Activated CD4-positive, alpha-beta T cell treated with anti-CD3 and anti-CD28 coated beads, Interleukin-2, Interleukin-4, amounts not matched to agents 100 ng/mL and 50 ng/mL, durations not matched to agents 16 hours and 8 hours (primary cell): ENCODE measurements around the gene BMPR1B.

Experiments used
- DNase-seq: peaks from one replicate; pipeline ENCODE4 v3.0.0-alpha.2; 2020; ENCODE audit warnings: low spot score

BMPR1B gene

DNA sequence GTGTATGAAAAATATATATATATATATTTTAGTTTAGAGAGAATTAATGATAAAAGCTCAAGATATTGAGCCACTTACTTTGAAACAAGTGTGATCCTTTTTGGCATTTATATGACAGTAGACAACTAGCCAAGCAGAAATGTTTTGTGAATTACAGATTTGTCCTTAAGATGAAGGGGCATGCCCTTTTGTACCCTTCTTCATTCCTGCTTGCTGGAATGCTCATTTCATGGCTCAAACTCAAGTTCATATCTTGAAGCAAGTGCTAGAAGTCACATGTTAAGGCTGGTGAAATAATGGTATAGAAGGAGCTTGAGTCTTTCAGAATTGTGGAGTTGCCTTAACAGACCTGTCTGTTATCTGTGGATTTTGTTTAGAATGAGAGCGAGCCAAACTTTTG is 203.0 kb downstream of the BMPR1B start:
- no peak for DNase-seq

DNA sequence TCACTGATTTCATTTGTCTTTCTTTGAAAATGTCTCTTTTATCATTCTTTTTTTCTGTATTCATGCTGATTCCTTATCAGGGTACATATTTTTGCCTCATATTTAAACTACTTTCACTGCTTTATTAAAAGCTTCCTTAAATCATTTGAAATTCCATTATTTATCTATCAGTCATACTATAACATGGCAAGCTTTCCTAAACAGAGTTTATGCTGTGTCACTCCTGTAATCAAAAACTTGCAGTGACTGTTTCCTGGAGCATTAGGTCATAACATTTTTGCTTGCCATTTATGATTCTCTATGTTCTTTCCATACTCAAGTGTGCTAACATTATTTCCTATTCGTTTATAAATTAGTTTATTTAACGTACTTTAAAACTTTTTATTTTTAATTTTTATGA is 203.7 kb downstream of the BMPR1B start:
- no peak for DNase-seq

DNA sequence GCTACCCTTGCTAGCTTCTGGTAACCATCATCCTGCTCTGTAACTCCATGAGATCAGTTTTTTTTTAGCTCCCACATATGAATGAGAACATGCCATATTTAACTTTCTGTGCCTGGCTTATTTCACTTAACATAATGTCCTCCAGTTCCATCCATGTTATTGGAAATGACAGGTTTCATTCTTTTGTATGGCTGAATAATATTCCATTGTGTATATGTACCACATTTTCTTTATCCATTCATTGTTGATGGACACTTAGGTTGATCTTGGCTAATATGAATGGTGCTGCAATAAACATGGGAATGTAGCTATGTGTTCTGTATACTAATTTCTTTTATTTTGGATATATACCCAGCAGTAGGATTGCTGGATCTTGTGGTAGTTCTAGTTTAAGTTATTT is 204.7 kb downstream of the BMPR1B start:
- no peak for DNase-seq

DNA sequence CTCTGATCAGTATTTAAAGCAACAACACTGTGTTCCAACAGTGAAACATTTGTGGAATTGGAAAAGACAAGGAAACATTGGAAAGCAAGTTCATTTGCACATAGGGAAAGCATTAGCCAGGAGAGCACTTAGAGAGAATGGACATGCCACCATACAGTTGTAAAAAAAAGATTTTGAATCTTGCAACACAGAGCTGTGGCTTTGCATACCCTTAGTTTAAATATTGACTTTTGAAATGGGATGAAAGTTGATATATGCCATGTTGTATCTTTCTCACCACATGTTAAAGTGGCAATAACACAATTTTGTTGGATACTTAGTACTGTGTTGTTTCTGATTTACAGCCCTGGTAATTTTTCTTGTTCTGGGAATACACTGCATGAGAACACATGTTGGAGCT is 208.1 kb downstream of the BMPR1B start:
- no peak for DNase-seq

DNA sequence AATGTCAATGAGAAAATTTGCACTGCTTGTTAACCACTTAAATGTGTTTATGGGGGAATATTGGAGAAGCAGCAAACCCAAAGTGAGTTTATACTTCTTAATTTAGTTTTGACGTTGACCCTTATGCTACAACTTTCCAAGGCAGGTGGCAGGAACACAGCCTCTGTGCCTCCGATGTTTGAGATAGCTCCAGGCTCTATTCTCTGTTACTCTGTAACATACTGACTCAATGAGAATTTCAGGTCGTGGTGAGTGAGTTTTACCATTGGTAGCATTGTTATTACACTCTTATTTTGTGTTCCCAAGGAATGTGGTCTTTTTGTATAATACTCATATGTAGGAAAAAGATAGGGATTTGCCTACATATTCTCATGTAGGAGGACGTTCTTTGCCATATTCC is 210.7 kb downstream of the BMPR1B start:
- DNase-seq: no peak

DNA sequence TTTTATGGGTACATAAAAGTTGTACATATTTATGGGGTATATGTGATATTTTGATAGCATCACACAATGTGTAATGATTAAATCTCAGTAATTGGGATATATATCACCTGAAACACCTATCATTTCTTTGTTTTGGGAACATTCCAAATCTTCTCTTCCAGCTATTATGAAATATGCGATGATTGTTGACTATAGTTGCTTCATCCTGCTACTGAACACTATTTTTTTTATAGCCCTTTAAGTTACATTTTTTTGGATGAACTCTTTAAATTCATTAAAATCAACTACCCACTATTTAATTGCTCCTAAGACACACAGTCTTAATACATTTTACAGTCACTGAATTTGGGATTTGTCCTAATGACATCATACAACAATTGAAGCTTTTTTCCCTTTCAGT is 212.9 kb downstream of the BMPR1B start:
- DNase-seq: no peak

DNA sequence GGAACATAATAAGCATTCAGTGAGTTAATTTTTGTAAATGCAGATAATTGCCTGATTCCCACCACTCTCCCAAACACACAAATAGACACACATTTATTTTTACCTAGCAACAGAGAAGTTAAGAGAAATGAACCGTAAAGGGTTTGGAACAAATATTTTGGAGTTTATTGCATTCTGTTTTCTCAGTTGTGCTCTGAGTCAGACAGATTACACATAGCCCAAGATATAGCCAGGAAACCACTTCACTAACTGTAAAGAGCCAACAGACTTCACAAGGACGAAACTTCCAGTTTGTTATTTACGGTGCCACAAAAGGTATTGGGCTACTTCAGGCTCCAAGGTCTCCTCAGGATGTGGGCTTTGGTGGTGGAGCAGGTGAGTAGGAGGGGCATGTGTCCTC is 217.0 kb downstream of the BMPR1B start:
- no peak for DNase-seq

DNA sequence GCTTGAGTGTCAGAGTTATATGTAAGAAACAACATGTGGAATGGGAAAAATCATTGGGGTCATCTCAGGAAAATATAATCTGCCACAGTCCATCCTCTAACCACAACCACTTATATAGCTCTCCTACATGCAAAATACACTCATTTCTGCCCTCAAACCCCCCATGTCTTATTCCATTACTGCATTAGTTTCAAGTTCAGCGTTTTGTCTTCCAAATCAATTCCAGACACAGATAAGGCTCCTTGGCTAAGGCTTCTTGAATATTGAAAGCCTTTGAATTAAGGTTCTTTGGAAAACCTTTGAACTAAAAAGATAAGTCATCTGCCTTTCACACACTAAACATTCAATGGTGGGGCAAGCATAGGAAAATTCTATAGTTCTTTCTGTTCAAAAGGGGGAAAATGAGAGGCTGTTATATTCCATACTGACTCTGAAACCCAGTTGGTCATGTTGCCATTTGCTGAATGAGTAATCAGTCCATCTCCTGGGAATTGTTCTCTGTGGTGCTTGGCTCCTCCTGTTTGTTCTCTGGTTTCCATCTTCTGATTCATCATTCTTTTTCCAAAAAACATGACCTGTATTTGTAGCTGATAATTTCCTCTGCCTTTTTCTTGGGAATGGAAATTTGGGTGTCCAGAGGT is 218.7 kb downstream of the BMPR1B start:
- no peak for DNase-seq

DNA sequence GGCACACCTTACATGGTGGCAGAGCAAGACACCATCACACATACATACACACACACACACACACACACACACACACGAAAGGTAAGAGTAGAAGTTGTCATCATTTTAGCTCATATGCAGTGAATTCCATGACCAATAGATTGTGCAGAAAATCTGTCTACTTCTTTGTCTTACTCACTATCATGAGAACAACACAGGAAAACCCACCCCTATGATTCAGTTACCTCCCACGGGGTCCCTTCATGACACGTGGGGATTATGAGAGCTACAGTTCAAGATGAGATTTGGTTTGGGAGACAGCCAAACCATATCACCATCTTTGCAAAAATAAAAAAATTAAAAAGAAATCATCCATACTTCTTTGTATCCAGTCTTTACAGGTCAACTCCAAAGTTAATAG is 221.1 kb downstream of the BMPR1B start:
- no peak for DNase-seq

DNA sequence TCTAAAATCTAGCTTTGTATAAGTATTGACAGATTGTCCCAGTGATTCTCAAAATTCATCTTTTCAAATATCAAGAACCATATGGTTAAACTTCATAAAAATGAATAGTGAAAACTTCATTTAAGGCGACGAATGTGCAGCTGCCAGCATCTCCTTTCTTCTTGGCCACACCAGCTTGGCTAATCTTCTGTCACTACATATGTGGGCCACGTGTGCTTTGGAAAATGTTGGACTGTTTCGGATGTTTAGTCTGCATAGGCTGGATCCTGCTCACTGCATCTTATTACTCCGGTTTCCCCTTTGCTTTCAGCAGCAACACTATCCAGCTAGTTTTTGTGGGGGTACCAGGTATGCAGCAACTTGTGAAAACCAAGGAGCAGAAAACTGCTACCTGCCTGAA is 221.9 kb downstream of the BMPR1B start:
- no peak for DNase-seq

DNA sequence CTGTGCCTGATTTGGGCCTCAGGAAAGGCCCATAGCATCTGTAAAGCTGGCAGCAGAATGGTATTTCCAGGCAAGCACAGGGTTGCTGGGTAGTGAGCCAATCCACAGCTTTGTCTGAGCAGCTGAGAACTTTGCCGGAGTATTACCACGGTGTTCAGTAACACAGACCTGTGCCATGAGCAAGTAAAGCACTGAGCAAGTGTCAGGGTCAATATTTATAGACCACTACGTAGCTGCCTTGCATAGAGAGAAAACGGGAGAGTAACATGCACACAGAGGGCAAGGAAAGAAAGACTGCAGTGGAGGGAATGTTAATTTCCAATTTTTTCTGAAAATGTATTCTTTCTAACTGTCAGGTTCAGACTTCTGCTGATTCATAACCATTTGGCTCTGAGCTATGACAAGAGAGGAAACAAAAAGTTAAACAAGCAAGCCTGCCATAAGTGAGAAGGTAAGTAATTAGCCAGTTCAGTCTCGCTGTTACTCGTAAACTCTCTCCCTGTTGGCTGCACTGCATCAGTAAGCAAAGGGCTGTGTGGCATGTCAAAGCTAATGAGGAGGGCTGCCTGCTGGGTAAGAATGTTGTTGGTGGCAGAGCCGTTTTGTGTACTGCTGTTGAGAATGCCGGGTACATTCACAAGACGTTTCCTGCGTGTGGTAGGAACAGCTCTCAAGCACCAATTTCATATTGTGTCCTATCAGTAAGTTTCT is 238.1 kb downstream of the BMPR1B start:
- DNase-seq: no peak

DNA sequence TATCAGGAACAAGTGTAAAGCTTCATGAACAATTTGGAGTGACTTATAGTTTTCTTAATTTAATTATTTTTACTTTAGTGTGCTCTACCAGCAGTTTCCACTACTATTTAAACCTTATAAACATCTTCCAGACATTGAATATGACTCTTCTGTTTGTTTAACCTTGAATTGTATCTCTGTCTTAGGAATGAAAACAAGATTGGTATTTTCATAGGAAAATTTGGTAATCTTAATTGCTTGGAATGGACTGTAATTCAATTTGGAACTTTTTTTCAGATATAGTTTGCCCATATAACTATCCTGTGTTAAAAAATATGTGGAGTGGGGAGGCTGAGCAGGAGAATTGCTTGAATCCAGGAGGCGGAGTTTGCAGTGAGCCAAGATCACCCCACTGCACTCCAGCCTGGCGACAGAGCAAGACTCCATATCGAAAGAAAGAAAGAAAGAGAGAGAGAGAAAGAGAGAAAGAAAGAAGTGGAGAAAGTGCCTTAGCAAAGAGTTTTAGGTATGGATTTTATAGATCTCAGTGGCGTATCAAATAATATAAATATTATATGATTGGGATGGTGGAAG is 242.4 kb downstream of the BMPR1B start:
- DNase-seq: no peak

DNA sequence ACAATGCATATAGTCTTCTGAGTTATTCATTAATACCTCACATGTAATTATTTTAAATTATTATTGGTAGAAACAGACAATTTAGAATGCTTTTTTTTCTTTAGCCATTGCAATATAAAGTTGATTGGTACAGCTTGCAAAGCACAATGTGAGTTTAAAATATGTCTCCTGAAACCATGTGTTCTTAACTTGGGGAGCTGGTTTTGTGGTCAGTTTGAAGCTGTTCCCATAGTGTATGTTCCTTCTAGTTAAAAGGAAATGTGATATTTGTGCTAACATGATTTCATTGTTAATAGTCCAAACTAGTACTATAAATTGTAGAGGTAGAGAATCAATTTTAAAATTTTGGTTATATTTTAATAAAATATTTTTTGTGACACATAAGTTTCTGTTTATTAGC is 247.2 kb downstream of the BMPR1B start:
- no peak for DNase-seq

DNA sequence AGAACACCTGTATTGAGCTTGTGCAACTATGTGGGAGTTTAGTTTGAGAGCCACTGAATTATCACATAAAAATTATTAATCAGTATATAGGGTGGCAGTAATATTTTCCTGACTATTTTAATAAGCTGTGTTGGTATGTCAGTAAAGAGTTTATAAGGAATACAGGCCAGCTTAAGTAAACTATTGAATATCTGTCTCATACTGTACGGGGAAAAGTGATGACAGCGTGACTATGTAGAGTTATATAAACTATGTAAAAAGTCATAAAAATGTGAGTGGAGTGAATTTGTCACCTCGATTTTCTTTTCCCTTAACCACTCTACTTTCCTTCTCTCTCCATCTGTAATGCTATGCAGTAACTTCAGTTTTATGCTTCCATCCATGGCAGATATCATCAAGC is 250.2 kb downstream of the BMPR1B start:
- no peak for DNase-seq

DNA sequence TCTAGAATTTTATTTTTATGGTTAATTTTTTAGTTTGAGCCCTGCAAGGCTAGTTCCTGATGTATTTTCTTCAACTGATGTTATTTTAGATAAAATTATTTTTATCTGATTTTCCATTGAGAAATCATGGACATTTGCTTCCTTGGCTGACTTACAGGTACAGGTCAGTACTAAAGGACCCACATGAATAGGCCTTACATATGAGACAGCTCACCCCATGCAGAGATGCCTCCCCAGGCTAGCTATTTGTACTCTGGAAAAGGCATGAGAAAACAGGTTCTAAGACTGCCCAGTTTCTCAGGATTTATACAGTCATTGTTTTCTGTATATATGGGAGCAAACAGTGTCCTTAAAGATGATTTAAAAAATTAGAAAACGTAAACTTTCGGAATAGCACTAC is 255.5 kb downstream of the BMPR1B start:
- DNase-seq: no peak

DNA sequence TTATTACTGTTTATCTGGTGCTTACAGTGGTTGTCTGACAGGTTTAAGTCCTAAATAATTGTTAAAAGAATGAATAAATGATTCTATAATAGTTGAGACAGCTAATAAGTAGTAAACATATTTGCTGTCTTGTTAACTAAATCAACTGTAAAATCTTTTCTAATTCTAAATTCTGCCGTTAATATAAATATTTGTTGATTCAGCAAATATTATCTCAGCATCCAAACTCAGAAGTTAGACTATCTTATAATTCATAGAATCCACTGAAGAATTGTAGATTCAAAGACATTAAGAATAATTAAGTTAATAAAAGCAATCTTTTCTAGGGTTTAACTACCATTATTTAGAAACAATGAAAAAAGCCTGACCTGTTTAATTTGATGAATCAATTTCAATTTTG is 256.3 kb downstream of the BMPR1B start:
- no peak for DNase-seq

DNA sequence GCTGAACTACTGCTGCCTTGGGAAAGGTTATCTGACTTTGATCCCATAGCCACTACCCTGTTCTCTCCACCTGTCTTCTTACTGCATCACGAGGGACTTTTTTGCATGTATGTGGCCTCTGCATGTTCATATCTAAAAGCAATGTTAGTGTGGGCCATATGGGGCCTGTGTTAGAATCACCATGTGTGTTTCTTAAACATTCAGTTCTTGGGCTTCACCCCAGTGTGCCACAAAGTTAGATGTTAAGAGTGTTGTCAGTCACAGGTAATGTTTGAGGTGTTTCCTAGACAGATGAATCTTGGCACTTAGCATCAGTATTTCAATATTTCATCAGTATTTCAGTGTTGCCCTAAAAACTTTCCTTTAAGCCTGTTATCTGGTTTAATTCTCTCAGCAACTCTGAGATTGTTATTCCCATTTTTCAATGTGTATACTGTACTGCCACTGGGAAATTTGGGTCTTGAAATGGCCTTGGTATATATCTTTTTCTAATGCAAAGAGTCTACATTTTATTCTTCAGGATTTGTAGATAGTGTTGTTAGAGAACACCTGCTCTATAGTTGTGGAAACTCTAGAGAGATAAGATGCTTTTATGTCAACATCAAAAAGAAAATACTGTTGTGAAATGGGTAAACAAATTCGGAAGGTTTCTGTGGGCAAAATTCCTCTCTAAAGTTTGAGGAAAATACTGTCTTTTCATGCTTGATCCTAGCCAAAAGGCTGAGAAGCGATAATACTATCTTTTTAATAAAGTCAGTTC is 259.7 kb downstream of the BMPR1B start:
- DNase-seq: no peak

DNA sequence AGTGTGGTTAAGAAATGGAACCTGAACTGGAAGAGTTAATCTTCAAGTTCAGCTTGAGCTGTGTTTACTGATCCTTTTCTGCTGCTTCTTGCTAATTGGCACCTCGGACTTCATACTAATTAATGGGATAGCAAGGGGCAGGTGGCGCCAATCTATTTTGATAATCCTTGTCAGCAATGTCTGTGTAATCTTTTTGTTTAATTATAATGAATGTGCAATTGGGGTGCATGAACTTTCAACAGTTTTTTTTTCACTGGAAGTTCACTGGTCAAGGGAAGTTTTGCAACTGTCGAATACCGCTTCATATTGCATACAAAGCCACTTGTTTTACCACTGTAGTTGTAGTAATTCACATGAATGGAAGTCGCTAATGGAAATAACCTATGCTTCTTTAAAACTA is 261.0 kb downstream of the BMPR1B start:
- no peak for DNase-seq

DNA sequence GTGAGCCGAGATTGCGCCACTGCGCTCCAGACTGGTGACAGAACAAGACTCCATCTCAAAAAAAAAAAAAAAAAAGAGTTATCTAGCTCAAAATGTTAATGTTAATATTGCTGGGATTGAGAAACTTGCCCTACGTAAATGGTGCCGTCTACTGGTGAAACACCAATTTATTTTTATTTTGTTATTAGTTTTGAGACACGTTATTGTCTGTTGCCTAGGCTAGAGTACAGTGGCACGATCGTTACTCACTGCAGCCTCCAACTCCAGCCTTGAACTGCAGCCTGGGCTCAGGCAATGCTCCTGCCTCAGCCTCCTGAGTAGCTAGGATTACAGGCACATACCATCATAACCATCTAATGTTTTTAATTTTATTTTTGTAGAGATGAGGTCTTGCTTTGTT is 262.8 kb downstream of the BMPR1B start:
- DNase-seq: no peak

DNA sequence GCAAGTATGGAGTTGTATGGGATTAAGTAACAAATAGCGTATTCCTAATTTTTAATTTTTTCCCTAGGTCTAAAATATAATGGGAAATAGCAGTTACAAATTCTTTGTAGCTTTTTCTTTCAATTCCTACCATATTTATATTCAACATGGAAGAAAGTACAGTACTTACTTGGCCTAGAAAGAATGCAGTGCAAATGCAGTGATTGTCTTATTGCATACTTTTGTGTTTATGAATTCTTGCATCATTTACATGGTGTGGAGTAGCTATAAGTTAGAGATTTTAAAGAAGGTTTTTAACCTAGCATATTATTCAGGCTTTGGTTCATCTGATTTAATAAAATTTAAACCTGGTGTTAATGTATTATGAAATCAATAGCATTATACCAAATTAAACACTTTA is 263.3 kb downstream of the BMPR1B start:
- no peak for DNase-seq

DNA sequence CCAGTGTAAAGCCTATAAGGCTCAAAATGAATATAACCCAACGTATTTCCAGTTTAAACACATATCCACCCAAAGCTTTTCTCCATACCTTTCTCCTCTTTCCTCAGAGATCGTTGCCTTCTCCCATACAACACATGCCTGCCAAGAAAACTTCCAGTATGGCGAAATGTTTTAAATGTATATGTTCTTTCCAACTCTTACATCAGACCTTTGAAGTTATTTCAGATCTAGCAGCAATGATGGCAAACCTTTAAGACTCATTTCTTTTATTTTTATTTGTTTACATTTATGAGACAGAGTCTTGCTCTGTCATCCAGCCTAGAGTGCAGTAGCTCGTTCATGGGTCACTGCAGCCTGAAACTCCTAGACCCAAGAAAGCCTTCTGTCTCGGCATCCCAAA is 265.4 kb downstream of the BMPR1B start:
- DNase-seq: no peak

DNA sequence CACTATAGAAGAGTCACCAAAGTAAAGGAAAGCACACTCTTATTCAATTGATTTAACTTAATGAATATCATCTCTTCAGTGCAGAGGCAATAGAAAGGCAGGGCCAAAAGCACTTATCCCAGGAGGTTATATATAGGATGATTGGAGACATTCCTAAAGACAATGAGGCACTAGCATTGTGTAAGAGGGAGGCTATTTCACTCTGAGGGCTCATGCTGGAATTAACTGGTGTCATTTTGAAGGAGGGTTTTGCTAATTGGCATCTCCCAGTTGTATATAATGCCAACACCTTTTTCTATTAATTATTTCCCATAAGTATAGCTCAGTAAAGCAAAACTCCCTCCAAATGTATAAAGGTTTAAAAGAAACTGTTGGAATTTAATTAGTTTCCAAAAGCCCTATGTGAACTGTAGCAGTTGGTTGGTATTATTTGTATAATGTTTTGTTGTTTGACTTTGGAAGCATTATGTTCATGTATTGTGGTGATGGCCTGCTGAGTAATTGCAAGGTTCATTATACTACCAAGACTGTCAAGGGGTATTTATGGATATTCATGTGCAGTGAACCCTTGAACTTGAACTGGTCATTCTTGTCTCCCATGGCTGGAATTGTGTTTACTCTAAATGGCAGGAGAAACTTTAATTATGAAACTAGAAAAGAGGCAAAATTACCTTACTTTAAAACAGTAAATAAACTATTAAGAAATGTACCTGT is 270.3 kb downstream of the BMPR1B start:
- no peak for DNase-seq
